Measurements from ENCODE around the gene NT5C1B. TPM values are rescaled to one million over a fixed set of nuclear protein-coding genes. Genes with fewer than 3 reads are reported as not detected.

NT5C1B gene
- total RNA-seq, 1 donor from 2014 or later, result not detected

- no peaks in the 10 kb centered on the region for H3K36me3 Mint-ChIP-seq (ENCODE audit: low read depth)
- DNase-seq (ENCODE audit: low read depth, low spot score), result no peak
- no peaks in the 10 kb centered on the region for H3K27me3 Mint-ChIP-seq (ENCODE audit: low read depth)
- H3K9me3 Mint-ChIP-seq, result no peaks in the 10 kb centered on the region
- H3K27ac Mint-ChIP-seq (ENCODE audit: unreplicated experiment), result no peak overlapping the region
- peaks cover 5% of the 10 kb centered on the region for H3K4me1 Mint-ChIP-seq
- TF ChIP-seq CTCF (conservative IDR thresholded peaks at IDR 0.05), result no peak
- H3K4me3 Mint-ChIP-seq, result no peak overlapping the region
Observed at GRCh38 chr2:18525852-18526251, 63.5 kb downstream of the NT5C1B start.

GRCh38 chr2:18525236-18525635 lies 64.1 kb downstream of the NT5C1B start:
- TF ChIP-seq CTCF (conservative IDR thresholded peaks at IDR 0.05), result no peak
- peaks cover 2% of the 10 kb centered on the region for H3K27me3 Mint-ChIP-seq (ENCODE audit: low read depth)
- no peaks in the 10 kb centered on the region for H3K36me3 Mint-ChIP-seq (ENCODE audit: low read depth)
- H3K9me3 Mint-ChIP-seq, result no peaks in the 10 kb centered on the region
- peaks cover 5% of the 10 kb centered on the region for H3K4me1 Mint-ChIP-seq
- H3K27ac Mint-ChIP-seq (ENCODE audit: unreplicated experiment), result no peak overlapping the region
- DNase-seq (ENCODE audit: low read depth, low spot score), result no peak
- H3K4me3 Mint-ChIP-seq, result no peak overlapping the region

GRCh38 chr2:18522484-18523146 lies 66.8 kb downstream of the NT5C1B start:
- peaks cover 5% of the 10 kb centered on the region for H3K27me3 Mint-ChIP-seq (ENCODE audit: low read depth)
- H3K4me3 Mint-ChIP-seq, result no peak overlapping the region
- H3K27ac Mint-ChIP-seq (ENCODE audit: unreplicated experiment), result no peak overlapping the region
- peaks cover 5% of the 10 kb centered on the region for H3K4me1 Mint-ChIP-seq
- H3K9me3 Mint-ChIP-seq, result no peaks in the 10 kb centered on the region
- H3K36me3 Mint-ChIP-seq (ENCODE audit: low read depth), result no peaks in the 10 kb centered on the region
- DNase-seq (ENCODE audit: low read depth, low spot score), result no peak
- TF ChIP-seq CTCF (conservative IDR thresholded peaks at IDR 0.05), result no peak

- H3K27ac Mint-ChIP-seq (ENCODE audit: unreplicated experiment), result no peak overlapping the region
- H3K4me3 Mint-ChIP-seq, result no peak overlapping the region
Observed at GRCh38 chr2:18520451-18521425, 68.6 kb downstream of the NT5C1B start.

More at GRCh38 chr2:18520451-18521425, 68.6 kb downstream of the NT5C1B start:
- peaks cover 5% of the 10 kb centered on the region for H3K27me3 Mint-ChIP-seq (ENCODE audit: low read depth)
- no peaks in the 10 kb centered on the region for H3K9me3 Mint-ChIP-seq
- H3K36me3 Mint-ChIP-seq (ENCODE audit: low read depth), result no peaks in the 10 kb centered on the region
- peak; percentile 84 for DNase-seq (ENCODE audit: low read depth, low spot score)
- peak; percentile 94 for TF ChIP-seq CTCF (conservative IDR thresholded peaks at IDR 0.05)
- peaks cover 5% of the 10 kb centered on the region for H3K4me1 Mint-ChIP-seq

All from neural crest cell (in vitro differentiated cells).